Stomach (tissue), 4 donors: ENCODE data around the gene PLEKHJ1.

Experiments
- EP300 ChIP-seq: sonication (generic); formaldehyde crosslinking; IDR thresholded peaks from one replicate; pipeline ENCODE4 v1.6.1; 2017; ENCODE audit warnings: antibody characterized with exemption
- POLR2A ChIP-seq, 4 donors: fragments of 450-650 bp; IDR thresholded peaks; one replicate each; pipeline ENCODE4 v1.6.1; 2016; ENCODE audit warnings: antibody characterized with exemption in 4 of 4, control low read depth in 2 of 4, mild to moderate bottlenecking in 1 of 4, moderate library complexity in 1 of 4
- POLR2AphosphoS5 ChIP-seq, 3 donors: sonication (generic); formaldehyde crosslinking; IDR thresholded peaks; one replicate each; pipeline ENCODE4 v1.6.1; 2016; ENCODE audit warnings: antibody characterized with exemption in 3 of 3
- TF ChIP-seq, protein P1 (sequence below), 7 experiments: fragments of 450-650 bp in 4 of 7; fragments of 200-600 bp in 3 of 7; sonication (generic) in 3 of 7; IDR thresholded peaks; one replicate each; pipeline ENCODE4 v1.5.1; 2016 to 2019; ENCODE audit warnings: antibody characterized with exemption in 7 of 7, control low read depth in 2 of 7, mild to moderate bottlenecking in 1 of 7

DNA sequence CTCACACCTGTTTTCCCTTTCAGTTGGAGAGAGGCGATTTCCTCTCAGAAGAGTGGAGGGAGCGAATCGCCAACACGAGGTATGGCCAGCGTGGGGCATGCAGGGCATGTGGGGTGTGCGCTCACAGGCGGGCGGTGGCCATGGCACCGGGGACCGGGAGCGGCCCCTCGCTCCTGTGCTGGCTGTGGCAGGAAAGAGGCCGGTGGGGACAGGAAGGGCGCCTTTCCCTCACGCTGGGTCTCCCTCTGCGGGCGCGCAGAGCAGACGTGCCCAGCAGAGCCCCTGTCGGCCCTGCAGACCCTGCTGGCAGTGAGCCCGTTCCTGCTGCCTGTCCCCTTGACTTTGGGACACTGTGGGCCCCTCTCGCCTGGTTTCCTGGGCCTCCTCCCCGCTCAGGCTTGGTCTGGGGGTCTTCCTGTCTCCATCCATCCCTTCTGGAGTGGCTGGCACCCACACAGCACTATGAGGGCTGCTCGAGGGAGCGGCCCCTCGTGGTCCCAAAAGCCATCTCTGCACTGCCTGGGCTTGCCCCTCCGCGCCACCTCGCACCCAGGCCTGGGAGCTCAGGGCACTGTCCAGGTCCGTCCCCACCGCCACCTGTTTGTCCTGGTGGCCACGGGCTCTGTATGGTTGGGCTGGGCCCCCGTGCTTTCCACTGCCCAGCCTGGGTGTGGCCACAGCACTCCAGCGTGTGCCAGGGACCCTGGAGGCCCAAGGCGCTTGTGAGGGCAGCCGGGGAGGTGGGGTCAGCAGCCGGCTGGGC lies 36.1 kb downstream of the PLEKHJ1 start:
- TF ChIP-seq, protein P1, sequence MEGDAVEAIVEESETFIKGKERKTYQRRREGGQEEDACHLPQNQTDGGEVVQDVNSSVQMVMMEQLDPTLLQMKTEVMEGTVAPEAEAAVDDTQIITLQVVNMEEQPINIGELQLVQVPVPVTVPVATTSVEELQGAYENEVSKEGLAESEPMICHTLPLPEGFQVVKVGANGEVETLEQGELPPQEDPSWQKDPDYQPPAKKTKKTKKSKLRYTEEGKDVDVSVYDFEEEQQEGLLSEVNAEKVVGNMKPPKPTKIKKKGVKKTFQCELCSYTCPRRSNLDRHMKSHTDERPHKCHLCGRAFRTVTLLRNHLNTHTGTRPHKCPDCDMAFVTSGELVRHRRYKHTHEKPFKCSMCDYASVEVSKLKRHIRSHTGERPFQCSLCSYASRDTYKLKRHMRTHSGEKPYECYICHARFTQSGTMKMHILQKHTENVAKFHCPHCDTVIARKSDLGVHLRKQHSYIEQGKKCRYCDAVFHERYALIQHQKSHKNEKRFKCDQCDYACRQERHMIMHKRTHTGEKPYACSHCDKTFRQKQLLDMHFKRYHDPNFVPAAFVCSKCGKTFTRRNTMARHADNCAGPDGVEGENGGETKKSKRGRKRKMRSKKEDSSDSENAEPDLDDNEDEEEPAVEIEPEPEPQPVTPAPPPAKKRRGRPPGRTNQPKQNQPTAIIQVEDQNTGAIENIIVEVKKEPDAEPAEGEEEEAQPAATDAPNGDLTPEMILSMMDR (IDR thresholded peaks at IDR 0.05): no peak
- TF ChIP-seq POLR2AphosphoS5 (IDR thresholded peaks at IDR 0.05) (no peak), POLR2A (IDR thresholded peaks at IDR 0.05) (no peak), EP300 (no peak)
